NCI-H82 treated with DMSO at 0.1 percent for 48 hours (cell line): Measurements from ENCODE around the gene ZC3HAV1L.
"Not testable (repeated sequence)": the region's sequence is repeated elsewhere in the genome, so short reads cannot be mapped to it uniquely, and the experiment has no call there.

Experiments used
- DNase-seq: peaks from one replicate; lab custom pipeline; 2025; ENCODE audit not compliant: unreplicated experiment; lab: John Stamatoyannopoulos, UW

ZC3HAV1L gene

DNA sequence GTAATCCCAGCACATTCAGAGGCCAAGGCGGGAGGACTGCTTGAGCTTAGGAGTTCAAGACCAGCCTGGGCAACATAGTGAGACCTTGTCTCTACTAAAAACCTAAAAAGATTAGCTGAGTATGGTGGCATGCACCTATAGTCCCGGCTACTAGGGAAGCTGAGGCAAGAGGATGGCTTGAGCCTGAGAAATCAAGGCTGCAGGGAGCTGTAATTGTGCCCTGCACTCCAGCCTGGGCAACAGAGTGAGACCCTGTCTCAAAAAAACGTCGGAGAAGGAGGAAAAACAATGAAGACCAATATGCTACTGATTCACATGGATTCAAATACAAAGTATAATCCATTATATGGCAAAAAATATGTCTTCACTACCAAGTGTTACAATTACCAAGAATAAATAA, 13.6 kb downstream of the ZC3HAV1L start:
- DNase-seq, result no peak

DNA sequence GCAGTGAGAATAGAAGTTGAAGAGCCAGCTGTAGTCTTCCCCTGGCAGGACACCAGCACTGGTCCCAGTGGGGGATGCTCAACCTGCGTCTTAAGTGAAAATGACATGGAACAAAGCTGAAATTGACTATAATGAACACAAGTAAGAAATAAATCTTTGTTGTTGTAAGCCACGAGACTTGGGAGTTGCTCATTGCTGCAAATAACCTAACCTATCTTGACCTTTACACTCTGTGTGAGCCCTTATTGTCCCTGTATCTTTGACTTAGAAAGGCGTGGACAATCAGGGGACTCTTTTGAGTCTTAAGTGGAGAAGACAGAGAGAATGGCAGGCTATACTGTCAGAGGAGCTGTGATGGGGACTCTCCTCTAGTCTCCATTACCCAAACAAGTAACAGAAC, 16.9 kb downstream of the ZC3HAV1L start:
- DNase-seq, result no peak

DNA sequence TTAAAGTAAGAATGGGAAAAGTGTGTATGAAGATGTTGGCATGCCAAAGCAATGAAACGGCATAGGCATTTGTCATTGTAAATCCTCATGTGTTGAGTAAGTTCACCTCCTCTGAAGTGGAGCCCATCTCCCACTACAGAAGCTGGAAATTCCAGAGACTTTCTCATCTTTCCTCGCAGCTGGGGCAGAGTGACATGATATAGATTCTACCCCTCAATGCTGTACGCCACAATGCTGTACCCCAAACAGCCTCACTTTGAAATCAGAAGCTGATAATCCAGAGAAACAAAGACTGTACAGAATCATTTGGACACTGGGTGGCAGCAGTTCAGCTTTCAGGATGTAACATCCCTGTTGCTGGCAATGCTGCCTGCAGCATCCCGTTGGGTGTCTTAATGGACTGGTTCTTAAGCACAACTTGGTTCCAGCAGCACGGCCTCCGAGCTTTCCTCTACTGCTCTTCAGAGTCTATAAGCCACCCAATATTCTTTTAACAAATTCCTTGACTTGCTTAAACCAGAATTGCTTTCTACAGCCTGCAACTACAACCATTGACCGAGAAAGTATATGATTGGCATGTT, 18.8 kb downstream of the ZC3HAV1L start:
- peak; percentile 53 for DNase-seq

DNA sequence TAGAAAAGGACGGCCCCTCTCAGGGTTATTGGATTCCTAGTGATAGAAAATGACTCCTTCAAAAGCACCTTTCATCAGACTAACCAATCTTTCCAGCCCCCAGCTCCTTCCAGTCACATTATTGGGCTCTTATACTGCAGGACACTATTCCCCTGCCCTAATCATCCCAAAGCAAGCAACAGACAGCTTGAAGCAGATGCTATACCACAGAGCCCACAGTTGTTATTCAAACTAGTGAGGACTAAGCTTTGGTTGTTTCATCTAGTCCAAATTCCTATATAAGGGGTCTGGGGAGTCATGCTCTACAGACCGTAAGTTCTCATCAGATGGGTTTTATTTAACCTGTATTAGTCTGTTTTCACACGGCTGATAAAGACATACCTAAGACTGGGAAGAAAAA, 24.5 kb downstream of the ZC3HAV1L start:
- no peak for DNase-seq

DNA sequence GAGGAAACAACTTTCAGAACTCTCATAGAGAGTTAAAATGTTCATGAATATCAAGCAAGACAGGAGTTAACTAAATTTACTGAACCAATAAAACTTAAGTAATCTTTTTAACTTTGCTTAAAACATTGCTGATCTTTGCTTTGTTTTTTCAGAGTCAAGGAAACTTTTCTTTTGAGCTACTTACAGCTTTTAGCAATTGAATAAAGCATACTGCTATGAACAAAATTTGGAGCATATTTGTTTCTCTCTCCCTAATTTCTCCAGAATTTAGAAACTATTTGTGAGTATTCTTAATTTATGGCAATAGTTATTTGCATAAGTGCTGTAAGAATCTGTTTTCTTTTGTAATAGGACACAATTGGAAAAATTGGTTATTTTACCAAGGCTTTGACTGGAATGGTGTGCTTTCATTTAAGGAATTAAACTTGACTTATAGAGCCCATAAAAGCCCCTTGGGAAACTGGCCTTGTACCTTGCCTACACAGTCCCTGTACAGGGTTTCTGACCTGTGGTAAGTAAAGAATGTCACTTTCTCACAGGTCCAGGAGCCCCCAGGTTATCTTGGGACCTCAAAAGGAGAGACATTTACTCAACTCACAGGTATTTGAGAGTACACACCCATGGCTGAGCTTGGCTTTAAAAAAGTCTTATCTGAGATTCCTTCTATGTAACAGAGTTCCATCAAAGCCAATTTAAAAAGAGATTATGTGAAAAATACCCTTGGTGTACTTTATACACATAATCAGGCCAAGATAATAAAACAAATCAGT, 31.3 kb downstream of the ZC3HAV1L start:
- DNase-seq, result no peak

DNA sequence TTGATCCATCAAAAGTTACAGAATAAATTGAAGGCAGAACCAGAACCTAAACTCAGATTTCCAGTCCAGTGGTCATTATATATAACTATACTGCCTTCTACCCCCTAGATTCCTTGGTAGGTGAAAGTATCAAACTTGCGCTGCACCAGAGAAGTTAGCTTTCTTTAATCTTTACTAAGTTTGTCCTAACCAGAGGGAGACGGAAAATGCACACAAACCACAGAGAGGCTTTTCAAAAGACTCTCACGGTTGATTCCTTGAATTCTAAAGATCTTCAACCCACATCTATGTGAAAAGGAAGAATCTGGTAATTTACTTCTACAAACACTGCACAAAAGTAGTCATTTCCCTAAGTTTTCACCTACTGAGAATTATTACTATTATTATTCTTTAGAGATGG, 36.4 kb downstream of the ZC3HAV1L start:
- no peak for DNase-seq

DNA sequence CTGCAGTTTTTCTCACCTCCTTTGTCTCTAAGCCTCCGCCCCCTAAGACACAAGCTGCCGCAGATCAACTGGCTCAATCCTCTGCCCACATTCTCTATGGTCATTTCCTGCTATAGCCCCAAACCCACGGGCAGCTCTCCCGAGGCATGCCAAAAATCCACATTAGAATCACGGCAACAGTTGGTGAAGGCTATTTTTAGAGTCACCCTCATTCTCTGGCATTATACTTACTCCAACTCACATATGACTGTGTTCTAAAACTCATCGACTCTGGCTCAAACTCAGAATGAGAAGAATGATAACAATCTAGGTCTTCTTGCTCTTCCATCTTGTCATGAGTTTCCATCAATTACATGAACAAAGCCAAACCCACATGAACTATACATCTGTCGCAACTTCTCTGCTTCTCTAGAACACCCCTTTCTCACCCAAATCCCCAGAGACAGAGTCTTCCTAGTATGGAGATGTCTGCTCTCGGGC, 43.8 kb downstream of the ZC3HAV1L start:
- no peak for DNase-seq

DNA sequence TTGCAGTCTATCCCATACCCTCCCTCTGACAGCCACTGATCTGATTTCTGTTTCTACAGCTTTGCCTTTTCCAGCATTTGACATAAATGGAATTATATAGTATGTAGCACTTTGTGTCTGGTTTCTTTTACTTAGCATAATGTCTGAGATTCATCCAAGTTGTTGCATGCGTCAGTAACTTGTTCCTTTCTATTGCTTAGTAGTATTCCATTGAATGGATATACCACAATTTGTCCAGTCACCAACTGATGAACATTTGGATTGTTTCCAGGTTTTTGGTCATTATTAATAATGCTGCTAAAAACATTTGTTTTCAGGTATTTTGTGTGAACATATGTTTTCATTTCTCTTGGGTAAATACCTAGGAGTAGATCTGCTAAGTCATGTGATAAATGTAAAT, 48.2 kb downstream of the ZC3HAV1L start:
- no peak for DNase-seq

DNA sequence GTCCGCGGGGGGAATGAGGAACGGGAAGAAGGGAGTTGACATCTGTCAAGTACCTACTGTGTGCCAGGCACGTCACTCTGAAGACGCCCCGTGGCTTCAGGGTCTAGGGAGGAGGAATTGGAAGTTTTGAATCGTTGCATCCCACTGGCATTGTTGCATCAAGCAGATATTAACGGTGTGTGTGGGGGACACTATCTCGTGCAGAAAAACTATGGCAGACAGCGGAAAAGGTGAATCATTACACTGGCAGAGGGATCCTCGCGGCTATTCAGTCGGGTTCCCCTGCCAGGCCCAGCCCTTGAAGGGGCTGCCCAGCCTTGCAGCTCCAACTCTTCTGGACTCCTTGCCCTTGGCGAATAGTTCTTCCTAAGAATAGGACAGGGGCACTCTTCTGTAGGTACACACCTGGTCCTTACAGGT, 53.6 kb downstream of the ZC3HAV1L start:
- DNase-seq, result no peak

DNA sequence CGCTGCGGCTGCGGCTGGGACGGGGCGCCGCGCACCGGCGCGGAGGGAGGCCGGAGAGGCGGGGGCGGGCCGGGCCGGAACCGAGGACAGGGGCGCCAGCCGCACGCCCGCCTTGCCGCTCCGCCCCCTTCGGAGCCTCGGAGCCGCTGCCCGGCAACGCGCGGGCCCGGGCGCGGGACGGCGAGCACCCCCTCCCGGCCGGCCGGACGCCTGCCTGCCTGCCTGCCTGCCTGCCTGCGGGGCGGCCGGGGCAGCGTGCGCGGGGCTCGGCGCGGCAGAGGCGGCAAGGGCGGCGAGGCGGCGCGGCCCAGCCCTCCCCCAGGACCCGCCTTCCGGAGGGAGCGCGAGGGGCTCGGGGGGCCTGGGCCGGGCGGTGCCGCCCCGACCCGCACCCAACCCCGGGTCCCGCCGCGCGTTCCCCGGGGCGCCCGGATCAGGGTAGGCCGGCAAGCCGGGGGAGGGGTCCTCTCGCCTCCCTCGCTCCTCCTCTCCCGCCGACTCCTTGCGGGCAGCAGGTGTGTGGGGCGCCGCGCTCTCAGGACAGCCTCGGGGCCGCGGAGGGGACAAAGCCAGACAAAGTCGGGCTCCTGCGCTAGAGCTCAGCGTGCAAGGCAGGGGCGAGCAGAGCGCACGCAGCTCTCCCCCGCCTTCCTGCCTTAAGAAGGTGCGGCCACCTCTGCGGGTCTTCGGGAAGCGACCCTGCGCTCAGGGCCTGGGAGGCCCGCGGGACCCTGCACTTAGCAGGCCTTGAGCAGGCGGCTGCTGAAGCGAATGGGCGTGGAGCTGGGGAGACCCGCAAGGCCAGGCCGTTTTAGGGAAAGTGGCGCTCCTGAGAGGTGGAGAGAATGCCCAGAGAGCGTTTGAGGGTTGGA, 54.3 kb downstream of the ZC3HAV1L start, which contains the start of gene KIAA1549:
KIAA1549 (minus strand) TSS at position 58 of the 872 bp plus-strand sequence. CDS start 120 bp downstream, outside the sequence.
- DNase-seq, result no peak

DNA sequence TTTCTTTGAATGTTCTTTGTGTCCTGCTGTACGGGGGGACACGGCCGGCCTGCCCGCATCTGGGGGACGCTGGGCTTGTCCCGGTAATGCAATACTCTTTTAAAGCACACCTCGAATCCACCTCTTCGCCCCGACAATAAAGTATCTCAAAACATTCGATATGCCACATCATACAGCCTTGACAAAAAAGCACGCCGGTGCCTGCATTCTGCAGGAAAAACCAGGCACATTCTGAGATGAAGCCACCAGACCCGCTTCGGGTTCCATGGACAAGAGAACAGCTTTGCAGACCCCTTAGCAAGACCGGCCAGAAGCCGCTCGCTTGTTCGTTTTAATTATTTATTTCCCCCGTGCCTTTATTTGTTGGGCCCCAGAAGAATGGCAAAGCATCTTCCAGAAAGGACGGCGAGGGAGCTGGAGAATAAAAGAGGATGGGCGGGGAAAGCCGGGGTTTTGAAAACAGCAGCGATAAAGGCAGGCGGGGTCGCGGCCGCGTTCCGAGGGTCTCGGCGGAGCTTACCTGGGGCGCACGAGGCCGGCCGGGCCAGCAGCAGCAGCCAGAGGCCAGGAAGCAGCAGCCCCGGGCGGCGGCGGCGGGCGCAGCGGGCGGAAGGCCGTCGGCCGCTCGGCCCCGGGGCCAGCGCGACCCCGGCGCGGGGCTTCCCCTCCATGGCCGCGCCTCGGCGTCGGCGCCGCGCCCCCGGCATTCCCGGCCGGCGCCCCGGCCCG, 55.1 kb downstream of the ZC3HAV1L start:
- no peak for DNase-seq

DNA sequence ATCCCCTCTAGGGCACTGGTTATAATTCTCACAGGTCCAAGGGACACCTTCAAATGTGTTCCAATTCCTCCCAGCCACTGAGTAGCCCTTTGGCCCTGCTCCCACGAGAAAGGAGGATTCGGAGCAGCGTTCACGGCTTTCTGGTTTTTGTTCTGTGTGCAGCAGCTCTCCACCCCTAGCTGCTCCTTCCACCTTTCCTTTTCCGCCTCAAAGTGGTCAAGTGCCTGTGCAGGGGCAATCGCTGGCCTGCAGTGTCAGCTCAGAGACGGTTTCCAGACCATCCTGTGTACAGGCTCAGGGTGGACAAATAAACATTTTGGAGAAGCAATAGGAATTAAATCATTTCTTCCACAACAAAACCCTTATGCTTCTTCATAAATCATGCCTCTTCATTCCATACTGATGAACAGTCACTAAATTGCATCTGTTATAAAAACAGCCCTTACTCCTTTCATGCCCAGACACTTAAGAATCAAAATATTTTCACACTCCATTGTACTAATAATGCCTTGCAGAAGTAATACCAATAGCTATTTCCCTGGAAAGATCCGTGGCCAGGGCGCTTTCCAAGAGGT, 55.8 kb downstream of the ZC3HAV1L start:
- no peak for DNase-seq

DNA sequence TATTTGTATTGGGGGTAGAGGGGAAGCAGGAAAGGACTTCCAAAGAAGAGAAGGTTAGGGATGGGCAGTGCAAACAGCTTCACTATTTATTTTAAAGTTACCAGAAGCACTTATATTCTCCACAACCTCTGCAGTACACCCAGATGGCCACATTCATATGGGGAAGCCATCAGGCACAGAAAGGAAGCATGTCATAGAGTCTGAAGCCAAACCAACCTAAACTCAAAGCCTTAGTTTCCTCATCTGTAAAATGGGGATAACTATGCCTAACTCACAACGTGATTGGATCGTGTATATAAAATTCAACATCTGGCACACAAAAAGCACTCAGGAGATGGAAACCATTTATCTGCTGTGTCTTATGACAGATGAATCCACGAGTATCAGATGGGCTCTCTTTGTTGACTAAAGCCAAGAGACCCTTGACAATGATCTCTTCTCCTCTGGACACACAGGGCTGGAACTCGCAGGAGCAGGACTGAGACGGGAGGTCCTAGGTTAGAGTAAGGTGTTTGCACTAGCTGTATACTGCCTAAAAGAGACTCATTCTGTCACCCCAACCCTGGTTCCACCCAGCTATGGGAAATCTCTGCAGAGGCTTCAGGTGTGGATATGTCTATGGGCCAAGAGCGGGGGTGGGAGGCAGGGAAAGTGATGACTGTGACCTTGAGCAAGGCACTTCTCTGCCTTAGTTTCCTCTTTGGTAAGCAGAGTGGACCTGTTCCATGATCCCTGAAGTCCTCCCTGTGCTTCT, 56.4 kb downstream of the ZC3HAV1L start:
- DNase-seq, result no peak

DNA sequence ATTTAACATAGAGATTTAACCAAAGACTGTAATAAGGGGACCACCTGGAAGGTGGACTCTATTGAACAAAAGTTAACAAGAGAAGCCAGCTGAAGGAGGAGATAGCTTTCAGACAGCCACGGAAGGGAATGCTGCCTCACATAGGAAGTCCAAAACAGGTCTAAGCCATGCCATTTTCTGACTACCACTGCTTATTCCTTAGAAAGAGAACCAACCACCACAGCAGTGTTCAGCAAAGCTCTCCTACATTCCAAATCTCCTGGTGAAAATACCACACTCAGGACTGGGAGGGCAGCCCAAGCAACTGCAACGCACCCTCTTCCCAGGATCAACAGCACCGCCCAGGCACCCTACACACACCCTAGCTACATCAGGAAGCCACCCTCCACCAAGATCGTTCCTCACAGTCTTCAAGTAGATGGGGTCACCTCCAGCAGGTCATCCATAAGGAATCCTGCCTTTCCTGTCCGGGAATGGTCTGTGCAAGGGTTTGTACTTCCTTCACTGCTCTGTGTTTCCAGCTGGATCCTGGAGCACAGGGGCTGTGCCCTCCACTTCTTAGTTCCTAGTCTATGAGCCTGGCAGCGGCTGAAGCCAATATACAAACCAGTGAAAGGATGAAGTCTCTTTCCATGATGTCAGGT, 57.2 kb downstream of the ZC3HAV1L start:
- no peak for DNase-seq

DNA sequence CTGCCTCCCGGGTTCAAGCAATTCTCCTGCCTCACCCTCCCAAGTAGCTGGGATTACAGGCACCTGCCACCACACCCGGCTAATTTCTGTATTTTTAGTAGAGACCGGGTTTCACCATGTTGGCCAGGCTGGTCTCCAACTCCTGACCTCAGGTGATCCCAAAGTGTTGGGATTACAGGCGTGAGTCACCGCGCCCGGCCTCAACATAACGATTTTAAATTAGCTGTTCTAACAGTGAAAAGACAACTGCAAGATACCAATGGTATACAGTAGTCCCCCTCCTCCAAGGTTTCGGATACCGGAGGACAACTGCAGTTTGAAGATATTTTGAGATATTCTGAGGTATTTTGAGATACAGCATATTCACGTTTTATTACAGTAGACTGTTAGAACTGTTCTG, 59.7 kb downstream of the ZC3HAV1L start:
- not testable (repeated sequence) for DNase-seq
